Endothelial cell of umbilical vein (primary cell): ENCODE results near the gene NAPA. TPM values are rescaled to one million over a fixed set of nuclear protein-coding genes. Genes with fewer than 3 reads are reported as not detected.

Source experiments
- BruUV-seq: library from RNA; stranded (reverse); fragments of 400-500 nt; replicated peaks from 2 replicates; lab custom pipeline; 2021; lab: Mats Ljungman, UMichigan
- CTCF ChIA-PET: fragments of 300-600, 350-600 bp; sonication (Branson Sonifier 250); formaldehyde crosslinking; loops from one replicate; lab custom pipeline; 2021; ENCODE audit warnings: antibody characterized with exemption, inconsistent platforms; lab: Charles Lee
- POLR2A ChIA-PET: fragments of 300-600, 350-600 bp; sonication (Branson Sonifier 250); formaldehyde crosslinking; loops from one replicate; lab custom pipeline; 2021; ENCODE audit warnings: antibody characterized with exemption, inconsistent platforms; lab: Charles Lee
- DNase-seq: peaks from one replicate; pipeline ENCODE4 v3.0.0-alpha.2; 2011; ENCODE audit warnings: low read depth, low spot score
- FAIRE-seq: peaks from 2 replicates; lab custom pipeline; 2011; peaks lifted over from hg19 to GRCh38; lab: Jason Lieb, UNC
- H2AFZ ChIP-seq: 2 replicates; pipeline ENCODE4 v1.6.0; 2012; ENCODE audit warnings: low read depth, low read length, control low read depth, inconsistent platforms
- H3K27ac ChIP-seq: 2 replicates; pipeline ENCODE4 v1.5.1; 2011; ENCODE audit warnings: low read depth, mild to moderate bottlenecking, control low read depth, low read length, moderate library complexity; ENCODE audit not compliant: insufficient read depth
- H3K27me3 ChIP-seq, 2 experiments: 2 replicates each; pipeline versions ENCODE4 v1.6.0 to v1.6.1; 2011; ENCODE audit warnings: low read length in 2 of 2, mixed read lengths in 1 of 2; ENCODE audit not compliant: control insufficient read depth in 2 of 2, insufficient read depth in 2 of 2
- H3K36me3 ChIP-seq, 2 experiments: 2 replicates in 1 of 2; 3 replicates in 1 of 2; pipeline ENCODE4 v1.5.1; 2011; ENCODE audit warnings: low read length in 2 of 2, mild to moderate bottlenecking in 1 of 2, moderate library complexity in 1 of 2; ENCODE audit not compliant: control insufficient read depth in 2 of 2, insufficient read depth in 2 of 2; ENCODE audit errors: extremely low read depth in 1 of 2
- H3K4me1 ChIP-seq: 3 replicates; pipeline ENCODE4 v1.5.1; 2011; ENCODE audit warnings: mild to moderate bottlenecking, low read length; ENCODE audit not compliant: control insufficient read depth, insufficient read depth; ENCODE audit errors: extremely low read depth
- H3K4me2 ChIP-seq: 2 replicates; pipeline ENCODE4 v1.6.1; 2011; ENCODE audit warnings: low read length, control low read depth, mixed read lengths; ENCODE audit not compliant: insufficient read depth
- H3K4me3 ChIP-seq, 3 experiments: fragments of 200-600 bp in 1 of 3; sonication (generic), shearing (Covaris generic) in 1 of 3; replicated peaks in 1 of 3; 2 replicates each; pipeline ENCODE4 v1.5.1; 2011 to 2016; ENCODE audit warnings: control low read depth in 3 of 3, low read length in 3 of 3, mild to moderate bottlenecking in 2 of 3, inconsistent platforms in 1 of 3, low read depth in 1 of 3, moderate library complexity in 1 of 3; ENCODE audit not compliant: insufficient read depth in 1 of 3
- H3K79me2 ChIP-seq: 2 replicates; pipeline ENCODE4 v1.6.0; 2012; ENCODE audit warnings: low read length, inconsistent platforms; ENCODE audit not compliant: control insufficient read depth, insufficient read depth
- H3K9ac ChIP-seq: replicated peaks from 2 replicates; pipeline ENCODE3; 2011; ENCODE audit warnings: low read length, control low read depth; ENCODE audit not compliant: insufficient read depth; ENCODE audit errors: extremely low read depth
- H3K9me1 ChIP-seq: replicated peaks from 3 replicates; pipeline ENCODE4 v1.6.0; 2011; ENCODE audit warnings: mild to moderate bottlenecking, low read length; ENCODE audit not compliant: control insufficient read depth, insufficient read depth; ENCODE audit errors: extremely low read depth
- H3K9me3 ChIP-seq: replicated peaks from 2 replicates; pipeline ENCODE4 v1.5.1; 2012; ENCODE audit warnings: low read length, inconsistent platforms; ENCODE audit not compliant: control insufficient read depth, insufficient read depth
- H4K20me1 ChIP-seq: replicated peaks from 2 replicates; pipeline ENCODE3; 2011; ENCODE audit warnings: mild to moderate bottlenecking, low read length; ENCODE audit not compliant: control insufficient read depth, insufficient read depth; ENCODE audit errors: extremely low read depth
- EZH2 ChIP-seq: IDR thresholded peaks from 2 replicates; pipeline ENCODE4 v1.6.1; 2012; ENCODE audit warnings: borderline replicate concordance, low read depth, mild to moderate bottlenecking, moderate library complexity, low read length, inconsistent platforms; ENCODE audit not compliant: severe bottlenecking
- FOS ChIP-seq: IDR thresholded peaks from 2 replicates; pipeline ENCODE4 v1.6.1; 2011; ENCODE audit warnings: mild to moderate bottlenecking, low read length, moderate library complexity, borderline replicate concordance; ENCODE audit not compliant: insufficient read depth
- GATA2 ChIP-seq: IDR thresholded peaks from 2 replicates; pipeline ENCODE4 v1.7.0; 2011; ENCODE audit warnings: low read depth, mild to moderate bottlenecking, moderate library complexity, mixed read lengths, low read length; ENCODE audit not compliant: insufficient read length, insufficient read depth
- JUN ChIP-seq: IDR thresholded peaks from 2 replicates; pipeline ENCODE4 v1.6.1; 2011; ENCODE audit warnings: borderline replicate concordance, low read depth; ENCODE audit not compliant: insufficient read length, insufficient read depth
- MAX ChIP-seq: IDR thresholded peaks from 2 replicates; pipeline ENCODE4 v1.6.1; 2011; ENCODE audit not compliant: insufficient read depth, insufficient read length
- MYC ChIP-seq: IDR thresholded peaks from one replicate; pipeline ENCODE4 v1.6.1; 2011; ENCODE audit warnings: mild to moderate bottlenecking, low read depth, low read length
- POLR2A ChIP-seq: IDR thresholded peaks from 2 replicates; pipeline ENCODE4 v1.6.1; 2012; ENCODE audit warnings: low read depth, mild to moderate bottlenecking, control low read depth, low read length
- POLR2AphosphoS5 ChIP-seq: IDR thresholded peaks from 2 replicates; pipeline ENCODE4 v1.6.1; 2012; ENCODE audit warnings: low read depth, mild to moderate bottlenecking, control low read depth, low read length, moderate library complexity; ENCODE audit not compliant: insufficient read depth
- dilution Hi-C: fragments of 300-500 bp; cut with MboI; formaldehyde crosslinking; loops from one replicate; pipeline ENCODE4 v1.15.0; 2019; ENCODE audit warnings: low sequenced_read_pairs; ENCODE audit not compliant: extremely low pct_ligation_motif_present
- intact Hi-C: fragments of 100-400 bp; cut with micrococcal nuclease; formaldehyde crosslinking; loops from one replicate; pipeline ENCODE4 v1.10.0; 2022
- polyA plus RNA-seq, 4 experiments: library from polyadenylated mRNA; depleted of rRNA in 3 of 4; stranded (reverse) in 3 of 4; unstranded in 1 of 4; fragments of >200 nt; gene quantifications; 2 replicates each; pipeline versions ENCODE4 v1.2.1 to v1.2.3, GENCODE V29; 2011 to 2012; ENCODE audit warnings: missing spikeins in 1 of 4
- total RNA-seq: library from RNA; stranded (reverse); gene quantifications from 2 replicates; pipeline ENCODE4 v1.2.3, GENCODE V29; 2021
- TF ChIP-seq, protein P1 (sequence below), 2 donors: IDR thresholded peaks; 1 replicate in 1 of 2; 2 replicates in 1 of 2; pipeline ENCODE4 v1.5.1; 2011; ENCODE audit warnings: low read length in 2 of 2, mild to moderate bottlenecking in 2 of 2, moderate library complexity in 2 of 2, control low read depth in 1 of 2, inconsistent platforms in 1 of 2, low read depth in 1 of 2; ENCODE audit not compliant: insufficient read depth in 1 of 2; ENCODE audit errors: extremely low read depth in 1 of 2

The NAPA gene
- total and polyA plus RNA-seq, 2 donors (not counting 3 experiments of a cell fraction or from before 2014, with no cell fraction given): 107 to 154 TPM

GRCh38 chr19:47471381-47471732, 43.5 kb downstream of the NAPA start:
- BruUV-seq: no TSS peak
- Histone ChIP-seq H4K20me1 (no peaks in the 10 kb centered on the region), H3K4me1 (no peaks in the 10 kb centered on the region), H3K9ac (no peak overlapping the region), H3K79me2 (no peaks in the 10 kb centered on the region), H3K27ac (no peak overlapping the region), H3K27me3 (peaks cover 23 to 28% of the 10 kb centered on the region in 2 experiments), H3K9me3 (no peaks in the 10 kb centered on the region), H2AFZ (no peak overlapping the region), H3K4me2 (no peak overlapping the region), H3K9me1 (no peaks in the 10 kb centered on the region), H3K4me3 (no peak overlapping the region), H3K36me3 (no peaks in the 10 kb centered on the region)
- FAIRE-seq (no peak), DNase-seq (no peak)
- intact Hi-C loops: no loop called here
- POLR2A ChIA-PET: no interaction called here
- dilution Hi-C loops: no loop called here
- TF ChIP-seq FOS: no peak
- TF ChIP-seq JUN: no peak
- TF ChIP-seq POLR2AphosphoS5: no peak
- TF ChIP-seq GATA2: no peak
- no peak for TF ChIP-seq MAX
- no peak for TF ChIP-seq POLR2A
- TF ChIP-seq EZH2: no peak
- no peak for TF ChIP-seq MYC
- TF ChIP-seq, protein P1, sequence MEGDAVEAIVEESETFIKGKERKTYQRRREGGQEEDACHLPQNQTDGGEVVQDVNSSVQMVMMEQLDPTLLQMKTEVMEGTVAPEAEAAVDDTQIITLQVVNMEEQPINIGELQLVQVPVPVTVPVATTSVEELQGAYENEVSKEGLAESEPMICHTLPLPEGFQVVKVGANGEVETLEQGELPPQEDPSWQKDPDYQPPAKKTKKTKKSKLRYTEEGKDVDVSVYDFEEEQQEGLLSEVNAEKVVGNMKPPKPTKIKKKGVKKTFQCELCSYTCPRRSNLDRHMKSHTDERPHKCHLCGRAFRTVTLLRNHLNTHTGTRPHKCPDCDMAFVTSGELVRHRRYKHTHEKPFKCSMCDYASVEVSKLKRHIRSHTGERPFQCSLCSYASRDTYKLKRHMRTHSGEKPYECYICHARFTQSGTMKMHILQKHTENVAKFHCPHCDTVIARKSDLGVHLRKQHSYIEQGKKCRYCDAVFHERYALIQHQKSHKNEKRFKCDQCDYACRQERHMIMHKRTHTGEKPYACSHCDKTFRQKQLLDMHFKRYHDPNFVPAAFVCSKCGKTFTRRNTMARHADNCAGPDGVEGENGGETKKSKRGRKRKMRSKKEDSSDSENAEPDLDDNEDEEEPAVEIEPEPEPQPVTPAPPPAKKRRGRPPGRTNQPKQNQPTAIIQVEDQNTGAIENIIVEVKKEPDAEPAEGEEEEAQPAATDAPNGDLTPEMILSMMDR (IDR thresholded peaks at IDR 0.05; ENCODE audit: extremely low read depth in 1 of 2, insufficient read depth in 1 of 2, low read depth in 1 of 2, low read length in 2 of 2): no peak
- CTCF ChIA-PET: interaction anchor here (1.2 kb wide), 1 partner anchor 34 kb away, joined by 3 read pairs; no protein-coding TSS in a partner anchor
